GM23248 (cell line): ENCODE measurements around the gene CPM. TPM values are rescaled to one million over a fixed set of nuclear protein-coding genes. Genes with fewer than 3 reads are reported as not detected.

Source experiments
- DNase-seq: peaks from one replicate; pipeline ENCODE4 v3.0.0-alpha.2; 2015
- H2AFZ ChIP-seq: fragments of 200-600 bp; sonication (generic); 2 replicates; pipeline ENCODE4 v1.6.1; 2016; ENCODE audit warnings: antibody characterized with exemption
- H3F3A ChIP-seq: fragments of 200-600 bp; sonication (generic); 2 replicates; pipeline ENCODE4 v1.6.1; 2016; ENCODE audit warnings: mild to moderate bottlenecking, antibody characterized with exemption, mixed run types; ENCODE audit not compliant: insufficient read depth
- H3K27ac ChIP-seq: fragments of 200-600 bp; sonication (generic); 2 replicates; pipeline ENCODE4 v1.5.1; 2016; ENCODE audit warnings: mild to moderate bottlenecking
- H3K27me3 ChIP-seq: fragments of 200-600 bp; sonication (generic); replicated peaks from 2 replicates; pipeline ENCODE4 v1.6.1; 2016; ENCODE audit warnings: mild to moderate bottlenecking; ENCODE audit not compliant: insufficient read depth
- H3K36me3 ChIP-seq: fragments of 200-600 bp; sonication (generic); 2 replicates; pipeline ENCODE4 v1.6.1; 2016; ENCODE audit warnings: low read depth, mild to moderate bottlenecking
- H3K4me1 ChIP-seq: fragments of 200-600 bp; sonication (generic); 2 replicates; pipeline ENCODE4 v1.6.1; 2016; ENCODE audit warnings: mild to moderate bottlenecking; ENCODE audit not compliant: insufficient read depth
- H3K4me2 ChIP-seq: fragments of 200-600 bp; sonication (generic); one replicate; pipeline ENCODE4 v1.6.1; 2016; ENCODE audit warnings: mild to moderate bottlenecking; ENCODE audit not compliant: unreplicated experiment
- H3K4me3 ChIP-seq: fragments of 200-600 bp; sonication (generic); 2 replicates; pipeline ENCODE4 v1.5.1; 2016; ENCODE audit warnings: mild to moderate bottlenecking
- H3K79me2 ChIP-seq: fragments of 200-600 bp; sonication (generic); 2 replicates; pipeline ENCODE4 v1.6.1; 2016; ENCODE audit warnings: mild to moderate bottlenecking; ENCODE audit not compliant: insufficient read depth
- H3K9ac ChIP-seq: fragments of 200-600 bp; sonication (generic); 2 replicates; pipeline ENCODE4 v1.6.1; 2016; ENCODE audit warnings: mild to moderate bottlenecking
- H3K9me2 ChIP-seq: fragments of 200-600 bp; sonication (generic); 2 replicates; pipeline ENCODE4 v1.6.1; 2016; ENCODE audit warnings: mixed run types, mild to moderate bottlenecking, moderate library complexity; ENCODE audit not compliant: insufficient read depth
- H3K9me3 ChIP-seq: fragments of 200-600 bp; sonication (generic); one replicate; pipeline ENCODE4 v1.6.1; 2017; ENCODE audit warnings: low read depth
- H4K20me1 ChIP-seq: fragments of 200-600 bp; sonication (generic); 2 replicates; pipeline ENCODE4 v1.6.0; 2016; ENCODE audit not compliant: insufficient read depth
- EZH2 ChIP-seq: fragments of 200-600 bp; sonication (generic); IDR thresholded peaks from 2 replicates; pipeline ENCODE4 v1.6.1; 2018; ENCODE audit warnings: antibody characterized with exemption, mild to moderate bottlenecking; ENCODE audit not compliant: insufficient read depth, poor library complexity, severe bottlenecking
- EZH2phosphoT487 ChIP-seq: fragments of 200-600 bp; sonication (generic); IDR thresholded peaks from 2 replicates; pipeline ENCODE4 v1.6.1; 2018; ENCODE audit warnings: antibody characterized with exemption, moderate library complexity, mild to moderate bottlenecking, low read depth; ENCODE audit not compliant: insufficient read depth
- WGBS, 2 experiments: methylation state at CpG; one replicate each; pipeline ENCODE4 v1.1.6; 2015 to 2017; ENCODE audit warnings: low lambda C conversion rate in 2 of 2, low coverage in 1 of 2; ENCODE audit errors: missing lambda C conversion rate in 2 of 2; 5-methylcytosine and 5-hydroxymethylcytosine counted together
- in situ Hi-C: fragments of 300-500 bp; cut with MboI; formaldehyde crosslinking; loops from 2 replicates; pipeline ENCODE4 v1.15.0; 2020
- polyA plus RNA-seq: library from polyadenylated mRNA; unstranded; fragments of >200 nt; fragmentation: Nextera tagmentation; extraction: Ambion mirVana; gene quantifications from 2 replicates; pipeline ENCODE4 v1.2.1, GENCODE V29; 2016
- total RNA-seq: library from RNA; depleted of rRNA; stranded (reverse); fragments of >200 nt; shearing (Covaris generic); gene quantifications from 2 replicates; pipeline ENCODE4 v1.2.3, GENCODE V29; 2014

Gene CPM
- total and polyA plus RNA-seq, 2 experiments from 2014 or later, result 13.7 to 22.5 TPM

- Histone ChIP-seq H3K9me2 (no peaks in the 10 kb centered on the region), H3K9me3 (no peaks in the 10 kb centered on the region), H2AFZ (no peak overlapping the region), H3K27ac (no peak overlapping the region), H4K20me1 (no peaks in the 10 kb centered on the region), H3K36me3 (peaks cover 85% of the 10 kb centered on the region), H3K4me2 (no peak overlapping the region), H3K9ac (no peak overlapping the region), H3K4me1 (peaks cover 5% of the 10 kb centered on the region; the same call in 1 of the 2 replicates), H3F3A (peaks cover 61% of the 10 kb centered on the region), H3K27me3 (no peaks in the 10 kb centered on the region), H3K79me2 (peaks cover 92% of the 10 kb centered on the region), H3K4me3 (no peak overlapping the region)
- in situ Hi-C loops, result no loop called here
- 89 to 93% methylated on average over 14 of the region's 14 CpGs for WGBS, 2 experiments
- TF ChIP-seq EZH2phosphoT487 (no peak), EZH2 (no peak)
- DNase-seq, result no peak
Observed at GRCh38 chr12:68831751-68832503, 101.0 kb downstream of the CPM start.

GRCh38 chr12:68831272-68831671, 101.7 kb downstream of the CPM start:
- no peak for TF ChIP-seq EZH2phosphoT487
- no peak for TF ChIP-seq EZH2
- Histone ChIP-seq H3K4me2 (no peak overlapping the region), H3K27ac (no peak overlapping the region), H3K79me2 (peaks cover 92% of the 10 kb centered on the region), H4K20me1 (no peaks in the 10 kb centered on the region), H2AFZ (no peak overlapping the region), H3K36me3 (peaks cover 85% of the 10 kb centered on the region), H3K9ac (no peak overlapping the region), H3K4me3 (no peak overlapping the region), H3K9me2 (no peaks in the 10 kb centered on the region), H3F3A (peaks cover 61% of the 10 kb centered on the region), H3K4me1 (peaks cover 8% of the 10 kb centered on the region; the same call in 1 of the 2 replicates), H3K9me3 (no peaks in the 10 kb centered on the region), H3K27me3 (no peaks in the 10 kb centered on the region)
- in situ Hi-C loops, result no loop called here
- 93 to 97% methylated on average over 6 of the region's 6 CpGs for whole genome bisulfite sequencing, 2 experiments
- no peak for DNase-seq

GRCh38 chr12:68828672-68829068, 104.3 kb downstream of the CPM start:
- Histone ChIP-seq H3K9me3 (no peaks in the 10 kb centered on the region), H3K4me2 (no peak overlapping the region), H4K20me1 (no peaks in the 10 kb centered on the region), H3K4me3 (no peak overlapping the region), H3F3A (peaks cover 72% of the 10 kb centered on the region), H3K27ac (peak overlapping the region; percentile 62), H3K36me3 (peaks cover 86% of the 10 kb centered on the region), H3K4me1 (peaks cover 11% of the 10 kb centered on the region; the same call in 1 of the 2 replicates), H3K27me3 (no peaks in the 10 kb centered on the region), H3K9me2 (no peaks in the 10 kb centered on the region), H3K79me2 (peaks cover 91% of the 10 kb centered on the region), H2AFZ (no peak overlapping the region), H3K9ac (no peak overlapping the region)
- 97 to 100% methylated on average over 7 of the region's 7 CpGs for WGBS, 2 experiments
- no peak for TF ChIP-seq EZH2phosphoT487
- no peak for TF ChIP-seq EZH2
- in situ Hi-C loops, result no loop called here
- no peak for DNase-seq

GRCh38 chr12:68827895-68828671, 104.9 kb downstream of the CPM start:
- Histone ChIP-seq H3K4me3 (no peak overlapping the region), H3F3A (peaks cover 74% of the 10 kb centered on the region), H3K4me2 (no peak overlapping the region), H3K9me3 (no peaks in the 10 kb centered on the region), H4K20me1 (no peaks in the 10 kb centered on the region), H3K9me2 (no peaks in the 10 kb centered on the region), H3K27me3 (no peaks in the 10 kb centered on the region), H3K4me1 (peaks cover 15% of the 10 kb centered on the region; the same call in 1 of the 2 replicates), H3K36me3 (peaks cover 88% of the 10 kb centered on the region), H3K9ac (peak overlapping the region; percentile 8; the same call in 1 of the 2 replicates), H2AFZ (no peak overlapping the region), H3K27ac (peak overlapping the region; percentile 62), H3K79me2 (peaks cover 93% of the 10 kb centered on the region)
- DNase-seq, result no peak
- TF ChIP-seq EZH2 (no peak), EZH2phosphoT487 (no peak)
- in situ Hi-C loops, result no loop called here
- 86 to 90% methylated on average over 5 of the region's 5 CpGs for WGBS, 2 experiments
